ENCODE measurements around the gene NSG1. TPM values are rescaled to one million over a fixed set of nuclear protein-coding genes. Genes with fewer than 3 reads are reported as not detected.
A peak's percentile ranks its signal among the peaks of the same experiment; 100 is the strongest.

The NSG1 gene
- total RNA-seq, 1 experiment from 2014 or later: 81.7 TPM

GRCh38 chr4:4390515-4391240 is 3.8 kb downstream of the NSG1 start:
- in situ Hi-C loops (cut with HindIII; ENCODE audit: low pct_unique_long_range_greater_than_20kb, low sequenced_read_pairs): no loop called here

DNA sequence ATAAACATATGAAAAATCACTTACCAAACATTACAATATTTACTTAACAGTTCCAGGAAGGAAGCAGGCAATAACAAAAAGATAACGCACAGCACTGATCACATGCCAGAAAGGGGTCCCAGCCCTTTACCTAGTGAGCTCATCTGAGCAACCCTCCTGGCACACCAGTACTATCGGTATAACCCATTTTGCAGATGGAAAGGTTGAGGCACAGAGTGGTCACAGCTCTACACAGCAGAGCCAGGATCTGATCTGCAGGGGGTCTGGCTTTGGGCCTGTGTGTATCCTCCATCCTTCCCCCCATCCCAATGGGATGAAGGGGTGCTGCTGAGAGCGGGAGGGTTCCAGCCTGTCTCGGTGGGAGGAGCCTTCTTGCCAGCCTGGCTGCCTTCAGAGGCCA is 5.0 kb downstream of the NSG1 start:
- DNase-seq (ENCODE audit: low read depth, low spot score): no peak
- in situ Hi-C loops (cut with HindIII; ENCODE audit: low pct_unique_long_range_greater_than_20kb, low sequenced_read_pairs): no loop called here

More at GRCh38 chr4:4390515-4391240, 3.8 kb downstream of the NSG1 start:
- no peak for DNase-seq (ENCODE audit: low read depth, low spot score)

DNA sequence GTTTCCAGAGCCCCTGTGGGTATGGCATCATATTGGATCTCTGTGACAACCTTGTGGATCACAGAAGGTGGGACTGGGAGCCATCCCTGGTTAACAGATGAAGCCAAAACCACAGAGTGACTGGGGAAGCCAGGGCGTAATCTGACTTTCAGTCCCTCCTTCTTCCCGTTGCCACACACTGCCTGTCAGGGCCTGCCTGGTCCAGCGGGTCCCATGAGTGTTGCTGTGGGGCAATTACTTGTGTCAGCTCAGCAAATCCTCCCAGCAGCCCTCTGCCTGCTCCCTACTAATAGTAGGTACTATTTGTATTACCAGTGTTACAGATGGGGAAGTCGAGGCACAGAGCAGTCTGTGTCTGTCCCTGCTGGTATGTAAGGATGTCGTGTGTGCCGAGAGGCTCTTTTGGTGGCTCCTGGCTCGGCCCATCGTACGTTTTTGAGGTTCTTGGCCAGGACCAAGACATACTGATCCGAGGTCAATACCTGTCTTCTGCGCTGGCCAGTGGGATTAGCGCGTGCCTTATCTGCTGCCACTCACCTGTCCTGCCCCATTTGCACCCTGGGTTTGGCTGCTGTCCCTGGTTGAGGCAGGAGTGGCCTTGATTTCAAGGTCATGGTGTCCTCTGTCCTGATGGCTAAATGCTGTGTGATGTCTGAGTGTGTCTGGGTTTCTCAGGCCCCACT is 5.7 kb downstream of the NSG1 start:
- in situ Hi-C loops (cut with HindIII; ENCODE audit: low pct_unique_long_range_greater_than_20kb, low sequenced_read_pairs): no loop called here

GRCh38 chr4:4394644-4395043 is 7.7 kb downstream of the NSG1 start:
- DNase-seq (ENCODE audit: low read depth, low spot score): no peak
- in situ Hi-C loops (cut with HindIII; ENCODE audit: low pct_unique_long_range_greater_than_20kb, low sequenced_read_pairs): no loop called here

More for the DNA sequence above, 5.7 kb downstream of the NSG1 start:
- DNase-seq (ENCODE audit: low read depth, low spot score): no peak

GRCh38 chr4:4395371-4395770 is 8.5 kb downstream of the NSG1 start:
- no peak for DNase-seq (ENCODE audit: low read depth, low spot score)
- in situ Hi-C loops (cut with HindIII; ENCODE audit: low pct_unique_long_range_greater_than_20kb, low sequenced_read_pairs): no loop called here

- DNase-seq (ENCODE audit: low read depth, low spot score): peak; percentile 23
Measured at GRCh38 chr4:4395849-4396627, 9.1 kb downstream of the NSG1 start.

DNA sequence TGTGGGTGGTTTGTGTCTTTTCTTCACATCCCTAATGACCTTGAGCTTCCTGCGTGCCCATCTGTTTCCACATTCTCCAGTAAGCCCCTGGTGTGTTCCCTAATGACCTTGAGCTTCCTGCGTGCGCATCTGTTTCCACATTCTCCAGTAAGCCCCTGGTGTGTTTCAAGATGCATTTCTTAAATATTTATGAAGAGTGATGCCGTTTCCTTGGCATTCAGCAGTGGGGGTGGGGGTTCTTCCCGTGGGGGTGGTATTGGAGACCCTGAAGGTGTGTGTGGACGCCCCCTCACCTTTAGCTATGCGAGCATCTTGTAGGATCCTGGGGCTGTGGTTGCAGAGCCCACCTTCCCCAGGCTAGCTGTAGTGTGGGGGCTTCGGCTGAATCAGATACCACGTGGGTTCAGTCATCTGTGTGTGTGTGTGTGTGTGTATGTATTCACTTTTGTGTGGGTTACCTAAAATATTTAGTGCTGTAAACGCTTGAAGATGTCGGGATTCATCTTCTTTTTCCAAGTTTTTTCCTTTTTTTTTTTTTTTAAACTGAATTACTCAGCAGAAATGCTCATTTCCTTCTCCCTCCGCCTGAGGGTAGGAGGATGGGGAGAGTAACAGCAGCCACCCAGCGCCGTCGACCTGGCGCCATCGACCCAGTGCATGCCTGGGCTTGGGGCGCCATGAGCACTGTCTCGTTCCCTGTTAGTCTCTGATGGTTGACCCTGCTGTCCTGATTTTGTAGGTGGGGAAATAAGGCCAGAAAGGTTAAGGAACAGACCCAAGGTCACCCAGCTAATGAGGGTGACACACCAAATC is 9.9 kb downstream of the NSG1 start:
- DNase-seq (ENCODE audit: low read depth, low spot score): no peak
- in situ Hi-C loops (cut with HindIII; ENCODE audit: low pct_unique_long_range_greater_than_20kb, low sequenced_read_pairs): no loop called here

More at GRCh38 chr4:4395849-4396627, 9.1 kb downstream of the NSG1 start:
- in situ Hi-C loops (cut with HindIII; ENCODE audit: low pct_unique_long_range_greater_than_20kb, low sequenced_read_pairs): no loop called here

GRCh38 chr4:4397441-4397819 is 10.5 kb downstream of the NSG1 start:
- in situ Hi-C loops (cut with HindIII; ENCODE audit: low pct_unique_long_range_greater_than_20kb, low sequenced_read_pairs): no loop called here
- no peak for DNase-seq (ENCODE audit: low read depth, low spot score)

GRCh38 chr4:4398430-4398829 is 11.5 kb downstream of the NSG1 start:
- in situ Hi-C loops (cut with HindIII; ENCODE audit: low pct_unique_long_range_greater_than_20kb, low sequenced_read_pairs): no loop called here
- DNase-seq (ENCODE audit: low read depth, low spot score): no peak

- in situ Hi-C loops (cut with HindIII; ENCODE audit: low pct_unique_long_range_greater_than_20kb, low sequenced_read_pairs): no loop called here
- DNase-seq (ENCODE audit: low read depth, low spot score): no peak
Measured at GRCh38 chr4:4401036-4401435, 14.1 kb downstream of the NSG1 start.

DNA sequence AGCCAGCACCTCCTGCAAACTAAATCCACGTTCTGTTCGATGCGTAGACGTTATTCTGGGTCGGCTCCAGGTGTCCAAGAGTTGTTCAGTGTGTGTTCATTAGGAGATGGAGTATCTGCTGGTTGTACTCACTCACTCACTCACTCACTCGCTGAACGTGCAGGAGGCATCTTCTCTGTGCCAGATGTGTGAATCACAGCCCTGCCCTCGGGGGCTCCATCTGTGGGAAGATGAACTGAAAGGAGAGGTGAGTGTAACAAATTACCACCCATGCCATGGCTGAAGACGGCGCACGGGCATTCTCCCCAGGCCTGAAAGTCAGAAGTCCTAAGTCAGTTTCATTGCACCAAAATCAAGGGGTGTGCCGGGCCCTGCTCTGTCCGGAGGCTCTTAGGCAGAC is 16.1 kb downstream of the NSG1 start:
- in situ Hi-C loops (cut with HindIII; ENCODE audit: low pct_unique_long_range_greater_than_20kb, low sequenced_read_pairs): no loop called here
- no peak for DNase-seq (ENCODE audit: low read depth, low spot score)

GRCh38 chr4:4405358-4405962 is 18.6 kb downstream of the NSG1 start:
- in situ Hi-C loops (cut with HindIII; ENCODE audit: low pct_unique_long_range_greater_than_20kb, low sequenced_read_pairs): no loop called here
- DNase-seq (ENCODE audit: low read depth, low spot score): no peak

GRCh38 chr4:4406455-4407298 is 19.8 kb downstream of the NSG1 start:
- in situ Hi-C loops (cut with HindIII; ENCODE audit: low pct_unique_long_range_greater_than_20kb, low sequenced_read_pairs): no loop called here
- DNase-seq (ENCODE audit: low read depth, low spot score): no peak

DNA sequence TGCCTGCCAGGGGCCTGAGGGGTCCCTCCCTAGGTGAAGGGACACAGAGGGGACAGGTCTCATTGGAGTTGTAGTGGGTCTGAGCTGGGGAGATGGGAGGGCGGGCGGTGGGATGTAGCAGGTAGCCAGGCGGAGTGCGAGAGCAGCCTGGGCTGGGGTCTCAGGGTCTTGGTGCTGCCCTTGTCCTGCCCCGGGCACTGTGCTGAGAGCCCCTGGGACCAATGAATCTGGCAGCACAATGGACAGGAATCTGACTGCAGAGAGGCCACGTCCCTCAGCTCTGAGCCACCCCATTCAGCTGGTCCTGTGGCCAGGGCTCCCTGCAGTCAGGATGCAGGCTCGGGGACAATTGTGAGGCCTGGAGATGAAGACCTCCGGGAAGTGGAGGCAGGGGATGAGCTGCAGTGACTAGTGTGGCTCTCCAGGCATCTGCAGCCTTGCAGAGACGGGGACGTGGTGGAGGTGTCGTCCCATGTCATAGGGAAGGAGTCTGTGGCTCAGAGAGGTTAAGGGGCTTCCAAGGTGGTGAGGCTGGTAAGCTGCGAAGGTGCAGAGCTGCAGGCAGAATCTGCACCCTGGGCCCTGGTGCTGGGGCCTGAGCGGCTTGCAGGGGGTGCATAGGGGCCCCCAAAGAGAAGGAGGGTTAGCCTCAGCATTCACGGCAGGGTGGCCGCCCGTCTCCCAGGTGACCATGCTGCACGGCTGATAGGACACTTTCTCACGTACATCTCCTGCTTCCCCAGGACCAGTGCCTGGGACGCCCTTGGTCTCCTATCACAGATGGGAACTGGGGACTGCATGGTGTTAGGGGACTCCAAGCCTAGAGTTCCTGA is 20.6 kb downstream of the NSG1 start:
- DNase-seq (ENCODE audit: low read depth, low spot score): no peak
- in situ Hi-C loops (cut with HindIII; ENCODE audit: low pct_unique_long_range_greater_than_20kb, low sequenced_read_pairs): no loop called here

DNA sequence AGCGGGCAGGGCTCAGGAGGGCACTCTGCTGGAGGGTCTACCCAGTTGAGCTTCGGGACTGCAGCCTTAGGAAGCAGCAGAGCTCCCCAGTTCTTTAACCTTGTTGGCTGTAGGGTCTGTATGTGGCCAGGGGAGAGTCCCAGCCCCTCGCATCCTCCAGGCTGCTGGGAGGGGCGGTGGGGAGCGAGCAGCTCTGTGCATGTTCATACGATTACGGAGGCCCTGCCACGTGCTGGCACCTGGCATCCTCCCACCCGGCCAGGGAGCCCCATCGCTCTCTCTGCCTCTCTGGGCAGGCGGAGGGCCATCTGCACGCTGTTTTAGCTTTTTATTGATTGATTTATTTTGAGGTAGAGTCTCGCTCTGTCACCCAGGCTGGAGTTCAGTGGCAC is 21.2 kb downstream of the NSG1 start:
- in situ Hi-C loops (cut with HindIII; ENCODE audit: low pct_unique_long_range_greater_than_20kb, low sequenced_read_pairs): no loop called here
- DNase-seq (ENCODE audit: low read depth, low spot score): no peak

All from SK-MEL-5 (cell line).